ENCODE data around the gene NEK7. TPM values are rescaled to one million over a fixed set of nuclear protein-coding genes. Genes with fewer than 3 reads are reported as not detected.
"Not testable (repeated sequence)": the region's sequence is repeated elsewhere in the genome, so short reads cannot be mapped to it uniquely, and the experiment has no call there.

NEK7 gene
- total RNA-seq, 2 experiments from 2014 or later, result 49.1 to 49.3 TPM

GRCh38 chr1:198124673-198125072 lies 32.1 kb upstream of the NEK7 start:
- Mint-ChIP-seq H3K36me3 (ENCODE audit: low read depth) (no peaks in the 10 kb centered on the region), H3K9me3 (no peaks in the 10 kb centered on the region), H3K27me3 (no peaks in the 10 kb centered on the region), H3K4me1 (no peaks in the 10 kb centered on the region), H3K27ac (no peak overlapping the region), H3K4me3 (no peak overlapping the region)
- no peak for DNase-seq
- POLR2A ChIA-PET, result no interaction called here
- CTCF ChIA-PET, result interaction anchor here (1.0 kb wide), 1 partner anchor 32 kb away, joined by 3 read pairs; the partner anchor contains the start of gene NEK7

GRCh38 chr1:198125995-198126735 lies 30.6 kb upstream of the NEK7 start:
- Mint-ChIP-seq H3K4me1 (no peaks in the 10 kb centered on the region), H3K36me3 (ENCODE audit: low read depth) (no peaks in the 10 kb centered on the region), H3K27me3 (no peaks in the 10 kb centered on the region), H3K4me3 (no peak overlapping the region), H3K27ac (no peak overlapping the region), H3K9me3 (peaks cover 2% of the 10 kb centered on the region)
- ChIA-PET CTCF (interaction anchor here (0.9 to 1.1 kb wide), 2 partner anchors 20 to 29 kb away, joined by 3 to 5 read pairs; no protein-coding TSS in a partner anchor), POLR2A (no interaction called here)
- no peak for DNase-seq

DNA sequence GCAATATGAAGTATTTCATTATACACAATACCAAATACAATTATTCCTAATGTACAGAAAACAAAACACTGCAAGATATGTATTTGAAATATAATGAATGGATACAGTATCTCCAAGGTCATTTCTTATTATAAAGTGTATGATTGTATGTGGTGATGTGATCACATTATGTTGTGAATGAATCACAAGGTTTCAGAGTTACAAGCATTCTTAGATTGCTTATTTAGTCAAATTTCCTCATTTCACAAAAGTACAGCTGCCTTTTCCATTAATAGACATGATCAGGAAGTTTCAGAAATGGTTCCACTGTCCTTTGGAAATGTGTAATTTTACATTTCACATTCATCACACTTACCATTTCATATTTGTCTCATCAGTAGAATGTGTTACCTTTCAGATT lies 28.3 kb upstream of the NEK7 start:
- H3K27ac Mint-ChIP-seq, result no peak overlapping the region
- CTCF ChIA-PET, result interaction anchor here (0.8 to 1.8 kb wide), 2 partner anchors 18 to 339 kb away, joined by 3 to 4 read pairs; no protein-coding TSS in a partner anchor
- peaks cover under 1% of the 10 kb centered on the region for H3K36me3 Mint-ChIP-seq (ENCODE audit: low read depth)
- H3K4me1 Mint-ChIP-seq, result no peaks in the 10 kb centered on the region
- POLR2A ChIA-PET, result no interaction called here
- no peak for DNase-seq
- H3K9me3 Mint-ChIP-seq, result peaks cover 3% of the 10 kb centered on the region
- no peak overlapping the region for H3K4me3 Mint-ChIP-seq
- no peaks in the 10 kb centered on the region for H3K27me3 Mint-ChIP-seq

GRCh38 chr1:198130053-198130452 lies 26.7 kb upstream of the NEK7 start:
- H3K4me3 Mint-ChIP-seq; H3K27me3 Mint-ChIP-seq; POLR2A ChIA-PET; DNase-seq; H3K4me1 Mint-ChIP-seq; H3K27ac Mint-ChIP-seq; H3K36me3 Mint-ChIP-seq (ENCODE audit: low read depth); H3K9me3 Mint-ChIP-seq: not testable (repeated sequence)
- CTCF ChIA-PET, result interaction anchor here (1.2 kb wide), 1 partner anchor 10 kb away, joined by 3 read pairs; no protein-coding TSS in a partner anchor

DNA sequence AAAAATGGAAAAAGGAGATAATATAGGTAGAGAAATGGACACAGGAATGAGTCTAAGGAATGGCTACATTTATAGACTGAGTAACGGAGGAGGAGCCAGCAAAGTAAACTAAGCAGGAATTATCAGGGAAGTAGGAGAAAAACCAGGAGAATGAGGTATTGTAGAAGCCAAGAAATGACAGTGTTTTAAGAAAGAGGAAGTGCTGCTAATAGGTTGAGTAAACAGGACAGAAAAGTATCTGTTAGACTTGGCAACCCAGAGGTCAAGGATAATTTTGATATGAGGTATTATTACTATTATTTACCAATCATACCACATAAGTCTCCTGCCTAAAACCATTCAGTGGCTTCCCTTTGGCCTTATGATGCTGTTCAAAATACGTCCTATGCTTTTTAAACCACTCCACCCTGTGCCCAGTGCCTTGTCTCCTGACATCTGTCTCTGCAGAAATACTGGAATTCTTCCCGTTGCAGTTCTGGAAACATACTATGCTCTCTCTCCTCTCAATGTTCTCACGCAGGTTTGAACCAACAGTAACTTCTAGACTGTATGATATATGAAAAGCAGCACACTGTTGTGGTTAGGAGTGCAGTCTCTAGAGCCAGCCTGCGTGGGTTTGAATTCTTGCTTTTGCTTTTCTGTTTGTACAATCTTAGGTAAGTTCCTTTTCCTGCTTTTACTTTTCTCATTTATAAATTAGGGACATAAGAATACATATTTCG lies 24.6 kb upstream of the NEK7 start:
- POLR2A ChIA-PET, result no interaction called here
- no peak for DNase-seq
- CTCF ChIA-PET, result no interaction called here
- Mint-ChIP-seq H3K36me3 (ENCODE audit: low read depth) (peaks cover 2% of the 10 kb centered on the region), H3K27me3 (no peaks in the 10 kb centered on the region), H3K9me3 (peaks cover 9% of the 10 kb centered on the region), H3K4me3 (no peak overlapping the region), H3K27ac (no peak overlapping the region), H3K4me1 (no peaks in the 10 kb centered on the region)

DNA sequence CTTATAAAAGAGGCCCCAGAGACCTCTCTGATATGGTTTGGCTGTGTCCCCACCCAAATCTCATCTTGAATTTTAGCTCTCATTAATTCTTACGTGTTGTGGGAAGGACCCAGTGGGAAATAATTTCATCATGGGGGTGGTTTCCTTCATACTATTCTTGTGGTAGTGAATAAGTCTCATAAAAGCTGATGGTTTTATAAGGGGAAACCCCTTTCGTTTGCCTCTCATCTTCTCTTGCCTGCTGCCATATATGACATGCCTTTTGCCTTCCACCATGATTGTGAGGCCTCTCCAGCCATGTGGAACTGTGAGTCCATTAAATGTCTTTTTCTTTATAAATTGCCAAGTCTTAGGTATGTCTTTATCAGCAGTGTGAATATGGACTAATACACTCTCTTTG lies 22.5 kb upstream of the NEK7 start:
- Mint-ChIP-seq H3K4me3 (no peak overlapping the region), H3K4me1 (no peaks in the 10 kb centered on the region), H3K27ac (no peak overlapping the region), H3K27me3 (peaks cover 5% of the 10 kb centered on the region), H3K9me3 (peaks cover 12% of the 10 kb centered on the region), H3K36me3 (ENCODE audit: low read depth) (peaks cover 2% of the 10 kb centered on the region)
- no peak for DNase-seq
- CTCF ChIA-PET, result no interaction called here
- POLR2A ChIA-PET, result no interaction called here

DNA sequence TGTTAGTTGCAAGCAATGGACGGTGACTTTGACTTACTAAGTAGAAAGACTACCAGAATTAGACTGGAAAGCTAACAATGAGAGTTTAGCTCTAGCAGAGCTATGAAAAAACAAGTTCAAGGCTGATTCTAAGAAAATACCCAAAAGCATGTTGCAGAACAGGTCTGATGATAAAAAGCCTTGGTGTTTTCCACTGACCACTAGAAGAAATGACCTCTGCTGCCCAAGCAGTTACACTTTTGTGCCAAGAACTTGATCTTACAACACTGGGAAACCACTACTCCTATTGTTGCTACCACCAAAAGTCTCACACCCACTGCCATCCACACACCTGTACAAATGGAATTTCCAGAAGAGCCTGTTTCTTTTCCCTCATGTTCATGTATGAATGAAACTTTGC lies 21.4 kb upstream of the NEK7 start:
- Mint-ChIP-seq H3K9me3 (peaks cover 16% of the 10 kb centered on the region), H3K4me1 (no peaks in the 10 kb centered on the region), H3K27ac (no peak overlapping the region), H3K27me3 (peaks cover 5% of the 10 kb centered on the region), H3K4me3 (no peak overlapping the region), H3K36me3 (ENCODE audit: low read depth) (peaks cover 2% of the 10 kb centered on the region)
- ChIA-PET CTCF (interaction anchor here (0.8 kb wide), 1 partner anchor 82 kb away, joined by 3 read pairs; no protein-coding TSS in a partner anchor), POLR2A (no interaction called here)
- no peak for DNase-seq

DNA sequence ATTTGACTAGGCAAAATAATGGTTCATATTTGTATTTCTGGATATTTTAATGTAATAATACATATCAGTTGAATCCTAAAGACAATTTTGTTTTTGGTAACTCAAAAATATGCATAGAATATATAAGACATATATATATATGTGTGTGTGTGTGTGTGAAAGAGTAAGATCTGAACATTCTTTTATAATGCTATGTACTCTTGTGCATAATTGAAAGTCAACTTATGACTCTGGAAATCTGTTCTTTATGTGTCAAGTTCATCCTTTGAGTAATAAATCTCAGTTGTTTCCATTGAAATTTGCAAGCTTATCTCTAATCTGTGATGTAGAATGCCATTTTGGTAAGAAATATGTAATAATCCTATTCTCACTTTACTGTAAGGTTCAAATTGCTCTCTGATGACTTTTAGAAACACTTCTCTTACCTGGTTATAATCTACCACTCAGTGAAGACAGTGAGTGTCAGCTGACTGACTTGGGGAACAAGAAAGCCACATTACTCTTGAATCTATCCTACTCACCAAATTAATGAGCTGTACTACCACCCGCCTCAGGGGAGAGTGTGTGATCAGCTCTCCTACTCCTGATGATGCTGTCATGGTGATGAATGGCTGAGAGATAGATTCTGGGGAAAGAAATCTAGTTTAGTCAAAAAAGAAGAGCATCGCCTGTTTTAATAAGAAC lies 15.0 kb upstream of the NEK7 start:
- CTCF ChIA-PET, result no interaction called here
- Mint-ChIP-seq H3K27me3 (peaks cover 5% of the 10 kb centered on the region), H3K4me1 (peaks cover 6% of the 10 kb centered on the region), H3K27ac (no peak overlapping the region), H3K36me3 (ENCODE audit: low read depth) (no peaks in the 10 kb centered on the region), H3K4me3 (no peak overlapping the region), H3K9me3 (peaks cover 13% of the 10 kb centered on the region)
- DNase-seq, result no peak
- POLR2A ChIA-PET, result no interaction called here

GRCh38 chr1:198143797-198144196 lies 13.0 kb upstream of the NEK7 start:
- Mint-ChIP-seq H3K27me3 (no peaks in the 10 kb centered on the region), H3K4me1 (peaks cover 6% of the 10 kb centered on the region), H3K9me3 (peaks cover 10% of the 10 kb centered on the region), H3K27ac (no peak overlapping the region), H3K36me3 (ENCODE audit: low read depth) (no peaks in the 10 kb centered on the region), H3K4me3 (no peak overlapping the region)
- CTCF ChIA-PET, result interaction anchor here (1.0 to 3.2 kb wide), 2 partner anchors 12 to 14 kb away, joined by 3 to 11 read pairs; partner anchors contain the start of gene NEK7
- no peak for DNase-seq
- POLR2A ChIA-PET, result interaction anchor here (0.6 kb wide), 1 partner anchor 13 kb away, joined by 3 read pairs; no protein-coding TSS in a partner anchor

GRCh38 chr1:198147216-198147615 lies 9.6 kb upstream of the NEK7 start:
- ChIA-PET POLR2A (no interaction called here), CTCF (interaction anchor here (0.8 kb wide), 1 partner anchor 30 kb away, joined by 3 read pairs; no protein-coding TSS in a partner anchor)
- Mint-ChIP-seq H3K9me3 (peaks cover 4% of the 10 kb centered on the region), H3K4me1 (peaks cover 6% of the 10 kb centered on the region), H3K27ac (no peak overlapping the region), H3K4me3 (no peak overlapping the region), H3K27me3 (peaks cover 5% of the 10 kb centered on the region), H3K36me3 (ENCODE audit: low read depth) (no peaks in the 10 kb centered on the region)
- no peak for DNase-seq

GRCh38 chr1:198150369-198150768 lies 6.4 kb upstream of the NEK7 start:
- Mint-ChIP-seq H3K27ac (no peak overlapping the region), H3K36me3 (ENCODE audit: low read depth) (no peaks in the 10 kb centered on the region), H3K4me3 (no peak overlapping the region), H3K4me1 (peaks cover 2% of the 10 kb centered on the region), H3K9me3 (no peaks in the 10 kb centered on the region), H3K27me3 (peaks cover 5% of the 10 kb centered on the region)
- POLR2A ChIA-PET, result no interaction called here
- CTCF ChIA-PET, result interaction anchor here (1.0 kb wide), 1 partner anchor 11 kb away, joined by 3 read pairs; no protein-coding TSS in a partner anchor
- DNase-seq, result no peak

GRCh38 chr1:198151688-198152087 lies 5.1 kb upstream of the NEK7 start:
- DNase-seq, result no peak
- CTCF ChIA-PET, result no interaction called here
- H3K4me1 Mint-ChIP-seq, result peaks cover 9% of the 10 kb centered on the region
- no peaks in the 10 kb centered on the region for H3K36me3 Mint-ChIP-seq (ENCODE audit: low read depth)
- POLR2A ChIA-PET, result no interaction called here
- no peaks in the 10 kb centered on the region for H3K9me3 Mint-ChIP-seq
- H3K27ac Mint-ChIP-seq, result no peak overlapping the region
- peaks cover 5% of the 10 kb centered on the region for H3K27me3 Mint-ChIP-seq
- H3K4me3 Mint-ChIP-seq, result no peak overlapping the region

DNA sequence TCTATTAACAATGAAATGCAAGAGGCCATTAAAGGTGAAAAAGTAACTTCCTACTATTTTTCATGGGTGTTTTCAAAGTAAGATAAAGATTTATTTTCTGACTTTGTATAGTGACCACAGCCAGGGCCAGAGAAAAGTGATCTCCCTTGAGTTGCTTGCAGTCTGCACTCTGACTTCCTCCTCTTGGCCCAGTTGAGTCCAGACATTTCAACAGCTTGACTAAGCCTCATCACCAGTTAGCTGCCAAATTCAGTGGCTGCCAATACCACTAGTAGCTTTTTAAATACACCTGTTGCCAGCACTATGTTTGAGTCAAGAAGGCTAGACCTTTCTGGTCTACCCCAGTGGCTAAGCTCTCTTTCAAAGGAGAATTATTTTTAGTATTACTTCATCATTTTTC lies 3.7 kb upstream of the NEK7 start:
- ChIA-PET POLR2A (interaction anchor here (0.7 kb wide), 1 partner anchor 467 kb away, joined by 3 read pairs; no protein-coding TSS in a partner anchor), CTCF (interaction anchor here (0.6 to 1.2 kb wide), 3 partner anchors 33 to 107 kb away, joined by 3 read pairs; no protein-coding TSS in a partner anchor)
- no peak overlapping the region for H3K27ac Mint-ChIP-seq
- H3K4me3 Mint-ChIP-seq, result no peak overlapping the region
- peaks cover 5% of the 10 kb centered on the region for H3K27me3 Mint-ChIP-seq
- DNase-seq, result no peak
- peaks cover 9% of the 10 kb centered on the region for H3K4me1 Mint-ChIP-seq
- no peaks in the 10 kb centered on the region for H3K9me3 Mint-ChIP-seq
- peaks cover 3% of the 10 kb centered on the region for H3K36me3 Mint-ChIP-seq (ENCODE audit: low read depth)
